Trophoblast cell (in vitro differentiated cells and primary cell): ENCODE results near the gene RFTN1.
"Not testable (repeated sequence)": the region's sequence is repeated elsewhere in the genome, so short reads cannot be mapped to it uniquely, and the experiment has no call there.

Experiments used
- DNase-seq, 2 donors: peaks; one replicate each; pipeline ENCODE4 v3.0.0-alpha.2; 2016
- H2AFZ ChIP-seq: 2 replicates; pipeline ENCODE4 v1.6.1; 2013; ENCODE audit warnings: low read length, moderate library complexity, mild to moderate bottlenecking; ENCODE audit not compliant: insufficient read depth, poor library complexity
- H2AK5ac ChIP-seq: 2 replicates; pipeline ENCODE4 v1.6.1; 2013; ENCODE audit warnings: mild to moderate bottlenecking, low read length
- H2BK120ac ChIP-seq: 2 replicates; pipeline ENCODE4 v1.6.1; 2013; ENCODE audit warnings: low read length, mild to moderate bottlenecking, moderate library complexity; ENCODE audit not compliant: insufficient read depth, poor library complexity
- H2BK12ac ChIP-seq: 2 replicates; pipeline ENCODE4 v1.6.1; 2013; ENCODE audit warnings: mild to moderate bottlenecking, low read length, moderate library complexity
- H2BK5ac ChIP-seq: 2 replicates; pipeline ENCODE4 v1.6.1; 2013; ENCODE audit warnings: low read length, low read depth, moderate library complexity, mild to moderate bottlenecking; ENCODE audit not compliant: poor library complexity
- H3K14ac ChIP-seq: 2 replicates; pipeline ENCODE4 v1.6.1; 2013; ENCODE audit warnings: mild to moderate bottlenecking, low read length
- H3K18ac ChIP-seq: 2 replicates; pipeline ENCODE4 v1.6.1; 2013; ENCODE audit warnings: mild to moderate bottlenecking, low read length
- H3K23ac ChIP-seq: 2 replicates; pipeline ENCODE4 v1.6.1; 2013; ENCODE audit warnings: low read length
- H3K27ac ChIP-seq: 2 replicates; pipeline ENCODE4 v1.5.1; 2013; ENCODE audit warnings: low read depth, mild to moderate bottlenecking, inconsistent platforms, low read length, moderate library complexity
- H3K27me3 ChIP-seq: 2 replicates; pipeline ENCODE4 v1.6.1; 2013; ENCODE audit warnings: inconsistent platforms, mild to moderate bottlenecking, low read length, moderate library complexity; ENCODE audit not compliant: insufficient read depth
- H3K36me3 ChIP-seq, 2 experiments: 1 replicate in 1 of 2; 2 replicates in 1 of 2; pipeline ENCODE4 v1.6.1; 2013; ENCODE audit warnings: low read length in 2 of 2, mild to moderate bottlenecking in 2 of 2, moderate library complexity in 1 of 2; ENCODE audit not compliant: insufficient read depth in 2 of 2, control insufficient read depth in 1 of 2
- H3K4ac ChIP-seq: 2 replicates; pipeline ENCODE4 v1.6.1; 2013; ENCODE audit warnings: low read depth, mild to moderate bottlenecking, low read length, moderate library complexity
- H3K4me1 ChIP-seq, 2 experiments: 1 replicate in 1 of 2; 2 replicates in 1 of 2; pipeline ENCODE4 v1.6.1; 2013; ENCODE audit warnings: low read length in 2 of 2, mild to moderate bottlenecking in 2 of 2, moderate library complexity in 1 of 2; ENCODE audit not compliant: insufficient read depth in 2 of 2, control insufficient read depth in 1 of 2
- H3K4me2 ChIP-seq: 2 replicates; pipeline ENCODE4 v1.6.1; 2013; ENCODE audit warnings: inconsistent platforms, mild to moderate bottlenecking, low read length, moderate library complexity
- H3K4me3 ChIP-seq: 2 replicates; pipeline ENCODE4 v1.5.1; 2013; ENCODE audit warnings: mild to moderate bottlenecking, low read depth, low read length, inconsistent platforms
- H3K79me1 ChIP-seq: one replicate; pipeline ENCODE4 v1.6.1; 2013; ENCODE audit warnings: low read length
- H3K79me2 ChIP-seq: 2 replicates; pipeline ENCODE4 v1.6.1; 2013; ENCODE audit warnings: low read length, mild to moderate bottlenecking; ENCODE audit not compliant: control insufficient read depth, insufficient read depth, poor library complexity
- H3K9ac ChIP-seq: 2 replicates; pipeline ENCODE4 v1.6.1; 2013; ENCODE audit warnings: mild to moderate bottlenecking, low read length
- H3K9me3 ChIP-seq: 2 replicates; pipeline ENCODE4 v1.6.1; 2013; ENCODE audit warnings: low read depth, mild to moderate bottlenecking, control low read depth, inconsistent platforms, low read length; ENCODE audit not compliant: insufficient read depth
- H4K12ac ChIP-seq: 2 replicates; pipeline ENCODE4 v1.6.1; 2013; ENCODE audit warnings: low read depth, mild to moderate bottlenecking, low read length, moderate library complexity
- H4K8ac ChIP-seq: 2 replicates; pipeline ENCODE4 v1.6.1; 2013; ENCODE audit warnings: low read depth, mild to moderate bottlenecking, low read length, moderate library complexity
- H4K91ac ChIP-seq: one replicate; pipeline ENCODE4 v1.6.1; 2013; ENCODE audit warnings: low read depth, mild to moderate bottlenecking, low read length, moderate library complexity
- WGBS: extraction: QIAGEN DNeasy Blood & Tissue Kit; methylation state at CpG from one replicate; pipeline ENCODE4 v1.1.7; 2013; ENCODE audit warnings: missing lambda C conversion rate; ENCODE audit not compliant: insufficient read length, insufficient coverage; ENCODE audit errors: extremely low coverage; 5-methylcytosine and 5-hydroxymethylcytosine counted together

The RFTN1 gene

GRCh38 chr3:16489326-16490061 is 24.0 kb downstream of the RFTN1 start:
- not testable (repeated sequence) for H3K18ac ChIP-seq
- WGBS, result no CpG with 5 or more reads among the region's 8 CpGs

GRCh38 chr3:16488637-16489036 is 24.9 kb downstream of the RFTN1 start:
- H3K23ac ChIP-seq, result no peak overlapping the region
- H3K27me3 ChIP-seq, result no peaks in the 10 kb centered on the region
- H3K4me1 ChIP-seq, result no peaks in the 10 kb centered on the region
- H3K27ac ChIP-seq, result no peak overlapping the region
- no peak overlapping the region for H2BK5ac ChIP-seq
- H4K91ac ChIP-seq, result no peak overlapping the region
- peaks cover 2% of the 10 kb centered on the region for H3K9me3 ChIP-seq
- no CpG with 5 or more reads among the region's 3 CpGs for WGBS
- H3K36me3 ChIP-seq, result no peaks in the 10 kb centered on the region
- no peak overlapping the region for H3K4me3 ChIP-seq
- H2AK5ac ChIP-seq, result no peak overlapping the region
- H3K4me2 ChIP-seq, result no peak overlapping the region
- no peak overlapping the region for H2BK120ac ChIP-seq
- no peak overlapping the region for H3K14ac ChIP-seq
- H3K79me2 ChIP-seq, result no peaks in the 10 kb centered on the region
- H3K9ac ChIP-seq, result no peak overlapping the region
- no peak overlapping the region for H3K4ac ChIP-seq
- H3K18ac ChIP-seq, result no peak overlapping the region
- no peak for DNase-seq
- no peak overlapping the region for H2BK12ac ChIP-seq
- H2AFZ ChIP-seq, result no peak overlapping the region
- no peaks in the 10 kb centered on the region for H3K79me1 ChIP-seq
- no peak overlapping the region for H4K12ac ChIP-seq
- no peak overlapping the region for H4K8ac ChIP-seq

More at GRCh38 chr3:16489326-16490061, 24.0 kb downstream of the RFTN1 start:
- not testable (repeated sequence) for H4K91ac ChIP-seq, H2AFZ ChIP-seq, DNase-seq, H3K27ac ChIP-seq, H3K4me2 ChIP-seq, H2BK5ac ChIP-seq, H3K23ac ChIP-seq, H2AK5ac ChIP-seq, H2BK12ac ChIP-seq, H3K79me2 ChIP-seq, H3K27me3 ChIP-seq, H4K8ac ChIP-seq, H2BK120ac ChIP-seq, H3K9me3 ChIP-seq, H3K14ac ChIP-seq, H3K79me1 ChIP-seq, H3K4ac ChIP-seq, H3K9ac ChIP-seq, H4K12ac ChIP-seq, H3K4me1 ChIP-seq, H3K4me3 ChIP-seq, H3K36me3 ChIP-seq

GRCh38 chr3:16487511-16488175 is 25.9 kb downstream of the RFTN1 start:
- no peak overlapping the region for H3K23ac ChIP-seq
- no peak overlapping the region for H2BK5ac ChIP-seq
- no peak overlapping the region for H3K18ac ChIP-seq
- no peak overlapping the region for H3K4me2 ChIP-seq
- no peak overlapping the region for H2BK12ac ChIP-seq
- H3K14ac ChIP-seq, result no peak overlapping the region
- no CpG with 5 or more reads among the region's 11 CpGs for WGBS
- no peak overlapping the region for H2AFZ ChIP-seq
- H3K27ac ChIP-seq, result no peak overlapping the region
- peaks cover 2% of the 10 kb centered on the region for H3K9me3 ChIP-seq
- H3K4me3 ChIP-seq, result no peak overlapping the region
- no peak overlapping the region for H4K91ac ChIP-seq
- H2BK120ac ChIP-seq, result no peak overlapping the region
- no peak overlapping the region for H2AK5ac ChIP-seq
- no peak overlapping the region for H3K9ac ChIP-seq
- H3K4ac ChIP-seq, result no peak overlapping the region
- no peaks in the 10 kb centered on the region for H3K27me3 ChIP-seq
- no peaks in the 10 kb centered on the region for H3K79me1 ChIP-seq
- no peaks in the 10 kb centered on the region for H3K36me3 ChIP-seq
- no peaks in the 10 kb centered on the region for H3K79me2 ChIP-seq
- no peak for DNase-seq
- no peak overlapping the region for H4K8ac ChIP-seq
- H4K12ac ChIP-seq, result no peak overlapping the region
- H3K4me1 ChIP-seq, result no peaks in the 10 kb centered on the region

GRCh38 chr3:16486951-16487480 is 26.5 kb downstream of the RFTN1 start:
- Histone ChIP-seq H3K36me3 (no peaks in the 10 kb centered on the region), H3K9me3 (peaks cover 1% of the 10 kb centered on the region), H3K79me2 (no peaks in the 10 kb centered on the region), H3K23ac (no peak overlapping the region), H3K79me1 (no peaks in the 10 kb centered on the region), H3K27ac (no peak overlapping the region), H3K14ac (no peak overlapping the region), H4K91ac (no peak overlapping the region), H2BK12ac (no peak overlapping the region), H3K4ac (no peak overlapping the region), H3K18ac (no peak overlapping the region), H4K8ac (no peak overlapping the region), H3K27me3 (no peaks in the 10 kb centered on the region), H3K4me2 (no peak overlapping the region), H2BK5ac (no peak overlapping the region), H4K12ac (no peak overlapping the region), H2AFZ (no peak overlapping the region), H3K4me1 (no peaks in the 10 kb centered on the region), H2AK5ac (no peak overlapping the region), H3K4me3 (no peak overlapping the region), H3K9ac (no peak overlapping the region), H2BK120ac (no peak overlapping the region)
- no CpG with 5 or more reads among the region's 6 CpGs for WGBS
- no peak for DNase-seq
